Measurements from ENCODE around the gene COPS4.

COPS4 gene

DNA sequence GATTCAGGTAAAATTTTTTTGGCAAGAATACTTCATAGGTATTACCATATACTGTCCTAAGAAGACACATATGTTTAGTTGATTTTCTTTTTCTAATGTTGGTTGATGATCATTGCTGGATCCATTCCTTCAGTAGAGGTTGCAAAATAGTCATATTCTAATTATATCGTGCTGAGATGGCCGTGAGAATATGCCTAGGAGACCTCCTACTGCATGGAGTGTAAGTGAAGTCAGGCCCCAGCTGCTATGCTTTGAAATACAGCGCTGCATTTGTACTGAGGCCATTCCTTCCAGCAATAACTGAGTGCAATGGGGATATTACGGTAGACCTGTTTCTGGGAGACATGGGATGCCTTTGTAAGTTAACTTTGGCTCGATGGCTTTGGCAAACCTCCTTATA is 86.3 kb downstream of the COPS4 start:
- no peak for DNase-seq (ENCODE audit: low spot score)

- DNase-seq (ENCODE audit: low spot score) = no peak
Measured at GRCh38 chr4:83124111-83124780, 89.3 kb downstream of the COPS4 start.
